HG03135 (cell line): ENCODE measurements around the gene GALNT13.
"Not testable (repeated sequence)": the region's sequence is repeated elsewhere in the genome, so short reads cannot be mapped to it uniquely, and the experiment has no call there.

Experiments
- ATAC-seq: cut with Tn5 transposase; IDR thresholded peaks from one replicate; pipeline ENCODE4 v1.9.1; 2021; ENCODE audit warnings: mild to moderate bottlenecking, moderate library complexity; ENCODE audit not compliant: unreplicated experiment

The GALNT13 gene

GRCh38 chr2:154462634-154463033, 590.9 kb downstream of the GALNT13 start:
- ATAC-seq, result no peak

- ATAC-seq, result no peak
Measured at GRCh38 chr2:154466226-154466625, 594.5 kb downstream of the GALNT13 start.

- ATAC-seq, result no peak
Measured at GRCh38 chr2:154470376-154470775, 598.7 kb downstream of the GALNT13 start.

- ATAC-seq, result not testable (repeated sequence)
Measured at GRCh38 chr2:154471492-154471891, 599.8 kb downstream of the GALNT13 start.

- ATAC-seq, result no peak
Measured at GRCh38 chr2:154477319-154477718, 605.6 kb downstream of the GALNT13 start.

- no peak for ATAC-seq
Measured at GRCh38 chr2:154480521-154480920, 608.8 kb downstream of the GALNT13 start.

- no peak for ATAC-seq
Measured at GRCh38 chr2:154481336-154481735, 609.6 kb downstream of the GALNT13 start.

GRCh38 chr2:154484338-154485099, 612.8 kb downstream of the GALNT13 start:
- ATAC-seq, result no peak

GRCh38 chr2:154488801-154489200, 617.1 kb downstream of the GALNT13 start:
- no peak for ATAC-seq

GRCh38 chr2:154489266-154489858, 617.6 kb downstream of the GALNT13 start:
- ATAC-seq, result no peak

- ATAC-seq, result no peak
Measured at GRCh38 chr2:154490530-154490929, 618.8 kb downstream of the GALNT13 start.

GRCh38 chr2:154495455-154495868, 623.7 kb downstream of the GALNT13 start:
- no peak for ATAC-seq

- no peak for ATAC-seq
Measured at GRCh38 chr2:154497019-154497418, 625.3 kb downstream of the GALNT13 start.
